Retina (tissue), 1 donor: ENCODE results near the gene AMELY.
"Not testable (repeated sequence)": the region's sequence is repeated elsewhere in the genome, so short reads cannot be mapped to it uniquely, and the experiment has no call there.

Source experiments
- DNase-seq: peaks from one replicate; pipeline ENCODE4 v3.0.0-alpha.2; 2016

Gene AMELY, protein sequence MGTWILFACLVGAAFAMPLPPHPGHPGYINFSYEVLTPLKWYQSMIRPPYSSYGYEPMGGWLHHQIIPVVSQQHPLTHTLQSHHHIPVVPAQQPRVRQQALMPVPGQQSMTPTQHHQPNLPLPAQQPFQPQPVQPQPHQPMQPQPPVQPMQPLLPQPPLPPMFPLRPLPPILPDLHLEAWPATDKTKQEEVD

DNA sequence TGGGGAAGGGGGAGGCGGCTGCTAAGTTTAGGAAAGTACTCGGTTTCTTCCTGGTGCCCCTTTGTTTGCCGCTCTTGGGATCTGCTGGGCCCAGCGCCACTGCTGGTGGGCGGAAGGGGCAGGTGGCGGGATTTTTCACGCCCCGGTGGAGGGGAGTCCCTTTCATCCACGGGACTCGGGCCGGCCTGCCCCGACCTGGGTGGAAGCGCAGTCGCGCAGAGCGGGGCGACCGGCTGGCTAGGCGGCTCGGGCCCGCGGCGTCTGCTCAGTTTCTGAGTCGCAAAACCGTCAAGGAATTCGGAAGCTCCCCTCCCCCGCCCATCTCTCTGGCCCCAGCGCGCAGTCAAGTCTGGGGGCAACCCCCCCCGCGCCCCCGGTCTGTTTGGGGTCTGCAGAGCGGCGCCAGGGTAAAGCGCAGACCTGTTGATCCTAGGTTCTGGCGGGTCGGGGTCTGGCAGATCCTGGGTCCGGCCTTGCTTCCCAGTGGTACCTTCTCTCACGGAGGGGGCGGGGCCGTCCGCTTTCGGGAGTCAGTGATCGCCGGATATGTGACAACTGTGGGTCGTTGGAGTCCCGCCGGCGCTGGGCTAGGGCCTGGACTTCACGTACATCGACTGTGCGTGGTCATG lies at the start of gene AMELY:
TSS of gene AMELY (minus strand) at position 500 of the 629 bp plus-strand sequence. CDS start 39,144 bp downstream, outside the sequence.
- no peak for DNase-seq

DNA sequence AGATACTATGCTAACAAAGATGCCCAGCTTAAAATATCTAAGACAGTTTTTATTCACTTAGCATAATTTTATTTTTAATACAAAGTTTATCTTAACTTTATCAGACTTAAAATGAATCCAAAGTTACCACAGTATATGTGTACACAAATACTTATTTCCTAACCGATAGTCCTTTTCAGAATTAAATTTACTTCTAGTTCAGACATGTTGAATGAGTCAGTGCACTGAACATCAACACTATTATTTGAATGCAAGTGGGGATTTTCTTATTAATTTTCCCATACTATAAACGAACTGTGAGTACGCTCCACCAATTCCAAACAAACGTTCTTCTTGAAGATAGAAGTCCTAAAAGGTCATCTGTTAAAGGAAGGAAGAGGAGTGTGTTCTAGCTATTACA lies 38.4 kb upstream of the AMELY start:
- DNase-seq: no peak

DNA sequence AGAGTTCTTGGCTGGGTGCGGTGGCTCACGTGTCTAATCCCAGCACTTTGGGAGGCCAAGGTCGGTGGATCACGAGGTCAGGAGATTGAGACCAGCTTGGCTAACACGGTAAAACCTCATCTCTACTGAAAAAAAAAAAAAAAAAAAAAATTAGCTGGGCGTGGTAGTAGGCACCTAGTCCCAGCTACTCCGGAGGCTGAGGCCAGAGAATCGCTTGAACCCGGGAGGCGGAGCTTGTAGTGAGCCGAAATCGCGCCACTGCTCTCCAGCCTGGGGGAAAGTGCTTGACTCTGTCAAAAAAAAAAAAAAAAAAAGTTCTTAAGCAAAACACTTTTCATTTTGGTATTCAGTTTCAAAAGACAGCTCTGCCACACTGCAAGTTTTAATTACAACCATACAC lies 36.8 kb upstream of the AMELY start:
- DNase-seq: no peak

DNA sequence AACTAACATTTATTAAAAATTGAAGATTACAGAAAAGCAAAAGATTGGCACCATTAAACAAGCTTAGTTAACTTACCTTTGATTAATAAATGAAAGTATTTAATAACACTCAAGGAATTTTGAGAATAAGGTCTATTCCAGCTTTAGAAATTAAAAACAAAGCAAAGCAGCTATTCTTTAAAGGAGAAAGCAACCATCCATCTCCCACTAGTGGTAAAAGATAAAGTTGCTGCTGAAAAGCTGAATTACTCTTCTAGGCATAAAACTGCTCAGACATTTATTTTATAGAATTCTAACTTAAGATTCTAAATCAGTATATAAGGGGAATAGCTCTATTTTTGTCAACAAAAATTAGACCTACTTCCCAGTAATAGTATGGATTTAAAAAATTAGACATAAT lies 36.1 kb upstream of the AMELY start:
- DNase-seq: no peak

DNA sequence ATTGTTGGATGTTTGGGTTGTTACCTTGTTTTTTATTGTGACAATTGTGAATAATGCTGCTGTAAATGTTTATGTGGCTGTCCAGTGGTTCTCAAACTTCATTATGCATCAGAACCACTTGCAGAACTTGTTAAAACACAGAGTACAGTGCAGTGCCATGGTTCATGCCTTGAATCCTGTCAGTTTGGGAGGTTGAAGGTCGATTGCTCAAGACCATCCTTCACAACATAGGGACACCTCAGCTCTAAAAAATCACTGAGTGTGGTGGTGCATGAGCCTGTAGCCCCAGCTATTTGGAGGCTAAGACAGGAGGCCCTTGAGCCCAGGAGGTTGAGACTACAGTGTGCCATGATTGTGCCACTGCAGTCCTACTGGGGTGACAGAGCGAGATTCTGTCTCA lies 23.9 kb upstream of the AMELY start:
- DNase-seq: no peak

DNA sequence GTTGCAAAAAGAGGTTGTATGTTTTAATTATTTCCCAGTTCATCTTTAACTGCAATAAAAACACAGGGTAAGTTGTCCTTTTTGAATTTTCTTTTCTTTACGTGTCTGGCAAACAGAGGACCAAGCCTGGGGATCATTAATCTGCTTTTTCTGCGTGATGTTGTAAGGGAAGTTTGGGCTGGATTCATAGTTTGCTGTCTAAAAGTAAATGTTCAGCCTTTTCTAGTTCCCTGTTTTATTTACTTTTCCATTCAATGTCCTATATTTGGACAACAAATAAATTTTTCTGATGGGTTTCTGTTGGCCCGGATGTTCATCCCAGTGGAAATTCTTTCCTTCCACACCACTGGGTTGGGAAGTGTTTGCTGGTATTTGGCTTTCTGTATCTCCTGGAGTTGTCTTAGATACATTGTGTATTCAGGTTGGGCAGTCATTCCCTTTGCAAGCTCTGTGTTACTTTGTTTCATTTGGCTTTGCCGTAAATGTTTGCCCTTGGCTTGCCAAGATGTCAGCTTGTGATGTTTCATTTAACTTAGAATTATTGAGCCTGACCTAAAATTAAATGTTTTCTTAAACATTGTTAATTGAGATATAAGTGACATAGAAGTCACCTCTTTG lies 20.3 kb upstream of the AMELY start:
- no peak for DNase-seq

DNA sequence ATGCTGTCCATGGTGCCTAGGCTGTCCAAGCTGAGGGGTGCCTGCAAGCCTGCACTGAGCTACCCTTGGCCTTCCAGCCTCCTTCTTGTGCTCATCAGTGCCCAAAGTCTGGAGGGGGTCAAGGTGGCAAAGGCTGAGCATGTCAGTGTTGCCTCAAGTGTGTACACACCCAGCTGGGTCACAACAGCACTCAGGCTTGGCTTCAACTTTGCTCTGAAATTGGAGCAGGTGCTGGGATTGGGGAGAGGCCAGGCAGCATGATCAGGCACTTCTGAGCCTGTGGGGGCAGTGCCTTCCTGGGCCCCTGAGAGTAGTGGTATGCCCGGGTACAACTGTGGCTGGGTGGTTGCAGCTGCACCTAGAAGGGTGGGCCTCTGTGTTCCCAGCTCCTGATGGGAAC lies 17.7 kb upstream of the AMELY start:
- DNase-seq: no peak

DNA sequence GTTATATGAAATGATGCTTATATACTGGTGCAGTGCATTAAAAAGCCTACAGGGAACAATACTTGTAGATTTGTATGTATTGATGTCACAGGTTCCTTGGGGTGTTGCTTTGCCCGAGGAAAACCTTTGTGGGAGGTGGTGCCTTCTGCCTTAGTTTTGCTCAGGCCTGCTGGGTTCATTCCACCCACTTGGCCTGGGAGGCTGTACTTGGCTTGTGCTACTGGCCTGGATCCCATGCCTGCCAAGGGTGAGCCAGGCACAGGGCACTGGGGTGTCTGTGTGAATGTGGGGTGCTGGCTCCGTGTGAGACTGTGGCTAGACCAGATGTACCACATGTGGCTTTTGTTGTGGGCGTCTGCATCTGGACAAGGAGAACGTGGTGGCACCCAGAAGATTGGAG lies 16.7 kb upstream of the AMELY start:
- no peak for DNase-seq

DNA sequence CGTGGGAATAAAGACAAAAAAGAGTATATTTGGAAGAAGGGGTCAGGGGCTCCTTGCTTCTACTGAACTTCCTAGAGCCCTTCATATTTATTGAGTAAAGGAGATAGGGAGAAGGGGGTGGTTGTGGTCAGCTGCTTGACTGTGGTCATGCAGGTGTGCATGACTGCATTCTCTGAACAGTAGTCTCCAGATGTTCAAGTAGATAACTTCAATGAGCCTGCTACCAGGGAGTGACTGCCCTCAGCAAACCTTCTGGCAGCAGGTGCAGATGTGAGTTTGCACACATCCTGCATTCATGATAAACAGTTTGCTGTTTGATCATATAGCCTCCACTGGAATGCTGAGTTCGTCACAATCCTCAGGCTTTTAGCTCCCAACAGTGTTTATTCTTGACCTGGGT lies 9.5 kb upstream of the AMELY start:
- DNase-seq: no peak

DNA sequence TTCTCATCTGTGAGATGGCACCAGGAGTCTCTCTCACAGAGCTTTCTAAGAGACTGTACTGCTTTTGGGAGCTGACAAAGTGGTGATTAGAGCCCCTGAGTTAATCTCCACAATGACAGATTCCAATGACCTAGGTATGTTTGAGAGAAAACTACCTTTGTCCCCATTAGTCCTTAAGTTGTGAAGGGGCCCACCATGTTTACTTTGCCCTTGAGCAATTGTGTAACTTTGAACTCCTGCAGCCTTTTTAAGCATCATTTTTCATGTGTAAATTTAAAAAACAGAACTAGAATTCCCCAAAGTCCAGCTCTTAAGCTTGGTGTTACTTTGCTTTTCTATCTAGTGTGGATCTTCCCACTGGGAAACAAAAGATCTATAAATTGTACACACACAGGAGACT lies 1.8 kb upstream of the AMELY start:
- no peak for DNase-seq

DNA sequence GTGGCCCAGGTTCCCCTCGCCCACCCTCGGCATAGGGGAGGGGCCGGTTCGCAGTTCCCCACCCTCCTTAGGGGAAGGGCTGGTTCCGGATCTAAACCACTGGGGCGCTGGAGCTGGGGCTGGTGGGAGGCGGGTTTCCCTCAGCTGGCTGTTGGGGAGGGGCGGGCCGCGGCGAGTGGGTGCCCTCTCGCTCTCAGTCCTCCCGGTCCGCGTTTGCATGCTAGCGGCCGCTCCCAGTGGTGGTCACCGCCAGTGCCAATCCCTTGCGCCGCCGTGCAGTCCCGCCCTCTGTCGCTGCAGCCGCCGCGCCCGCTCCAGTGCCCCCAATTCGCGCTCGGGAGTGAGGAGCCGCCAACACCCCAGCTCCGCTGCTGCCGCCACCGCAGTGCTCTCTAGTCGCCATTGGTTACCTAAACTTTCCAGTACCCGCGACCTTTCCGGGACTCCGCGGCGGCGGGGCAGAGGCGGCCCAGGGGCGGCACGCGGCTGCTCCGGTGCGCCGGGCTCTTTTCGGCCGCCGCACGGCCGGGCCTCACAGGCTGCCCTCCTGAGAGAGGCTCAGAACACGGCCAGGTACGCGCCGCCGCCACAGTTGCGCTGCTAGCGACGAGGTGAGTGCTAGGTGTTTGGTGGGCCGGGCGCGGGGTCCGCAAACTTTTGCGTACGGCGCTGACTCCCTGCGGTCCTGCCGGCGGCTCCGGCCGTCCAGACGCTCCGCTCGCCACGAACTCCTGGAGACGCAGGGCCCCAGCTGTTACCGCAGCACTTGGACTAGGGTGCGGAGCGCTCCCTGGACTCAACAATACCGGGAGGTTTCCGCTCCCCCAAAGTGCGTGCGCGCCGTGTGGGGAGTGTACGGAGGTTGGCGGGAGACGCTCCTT lies 940 bp downstream of the AMELY start, which contains the start of gene TBL1Y:
TSS of gene TBL1Y (plus strand) at position 326 of the 881 bp plus-strand sequence. CDS start 114,388 bp downstream, outside the sequence.
- no peak for DNase-seq

DNA sequence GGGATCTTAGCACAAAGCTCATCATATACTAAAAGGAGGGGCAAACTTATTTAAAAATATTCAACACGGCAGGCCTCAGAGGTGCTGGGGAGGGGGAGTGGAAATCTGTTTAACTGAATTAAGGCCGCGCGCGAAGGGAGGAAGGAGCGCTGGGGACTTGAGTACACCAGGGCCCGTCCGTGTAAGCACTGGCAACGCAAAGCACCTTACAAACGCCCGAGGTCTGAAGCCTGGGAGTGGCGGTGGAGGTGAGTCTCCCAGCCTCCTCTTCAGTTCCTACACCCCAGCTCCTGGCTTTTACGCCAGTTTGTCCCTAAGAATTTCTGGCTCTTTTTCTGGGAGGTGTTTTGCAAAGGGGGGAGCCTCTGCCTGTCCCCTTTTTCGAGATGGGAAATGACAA lies 1.7 kb downstream of the AMELY start:
- no peak for DNase-seq

DNA sequence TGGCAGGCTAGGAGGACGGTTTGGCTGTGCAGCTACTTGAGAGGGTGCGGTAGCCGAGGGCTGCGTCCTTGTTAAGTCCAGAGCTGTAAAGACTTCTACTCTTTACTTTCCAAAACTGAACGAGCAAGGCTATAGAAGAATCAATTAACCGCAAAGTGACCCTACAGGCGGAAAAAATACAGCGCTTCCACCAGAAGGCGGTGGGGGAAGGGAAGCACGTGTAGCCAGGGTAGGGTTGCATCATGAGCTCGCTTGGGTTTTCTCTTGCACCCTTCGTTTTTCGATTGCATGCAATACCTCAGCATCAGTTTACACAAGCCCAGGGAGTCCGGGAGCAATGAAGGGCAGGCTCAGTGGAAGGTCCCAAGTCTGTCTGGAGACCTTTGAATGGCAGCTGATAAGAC lies 2.4 kb downstream of the AMELY start:
- DNase-seq: no peak

DNA sequence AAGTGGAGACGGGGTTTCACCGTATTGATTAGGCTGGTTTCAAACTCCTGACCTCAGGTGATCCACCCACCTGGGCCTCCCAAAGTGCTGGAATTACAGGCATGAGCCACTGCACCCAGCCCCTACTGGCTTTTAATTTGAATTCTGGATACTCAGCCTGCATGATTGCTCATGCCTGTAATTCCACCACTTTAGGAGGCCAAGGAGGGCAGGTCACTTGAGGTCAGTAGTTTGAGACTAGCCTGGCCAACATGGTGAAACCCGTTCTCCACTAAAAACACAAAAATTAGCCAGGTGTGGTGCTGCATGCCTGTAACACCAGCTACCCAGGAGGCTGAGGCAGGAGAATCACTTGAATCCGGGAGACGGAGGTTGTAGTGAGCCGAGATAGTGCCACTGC lies 3.5 kb downstream of the AMELY start:
- not testable (repeated sequence) for DNase-seq

DNA sequence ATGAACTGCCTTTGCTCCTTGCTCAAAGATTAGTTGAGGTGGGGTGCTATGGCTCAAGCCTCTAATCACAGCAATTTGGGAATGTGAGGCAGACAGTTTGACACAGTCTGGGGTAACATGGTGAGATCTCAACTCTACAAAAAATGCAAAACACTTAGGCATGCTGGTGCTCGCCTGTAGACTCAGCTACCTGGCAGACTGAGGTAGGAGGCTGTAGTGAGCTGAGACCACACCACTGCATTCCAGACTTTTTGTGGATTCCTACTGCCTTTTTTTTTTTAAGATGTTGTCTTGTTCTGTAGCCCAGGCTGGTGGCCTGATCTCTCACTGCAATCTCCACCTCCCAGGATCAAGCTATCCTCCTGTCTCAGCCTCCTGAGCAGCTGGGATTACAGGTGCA lies 4.0 kb downstream of the AMELY start:
- DNase-seq: no peak

DNA sequence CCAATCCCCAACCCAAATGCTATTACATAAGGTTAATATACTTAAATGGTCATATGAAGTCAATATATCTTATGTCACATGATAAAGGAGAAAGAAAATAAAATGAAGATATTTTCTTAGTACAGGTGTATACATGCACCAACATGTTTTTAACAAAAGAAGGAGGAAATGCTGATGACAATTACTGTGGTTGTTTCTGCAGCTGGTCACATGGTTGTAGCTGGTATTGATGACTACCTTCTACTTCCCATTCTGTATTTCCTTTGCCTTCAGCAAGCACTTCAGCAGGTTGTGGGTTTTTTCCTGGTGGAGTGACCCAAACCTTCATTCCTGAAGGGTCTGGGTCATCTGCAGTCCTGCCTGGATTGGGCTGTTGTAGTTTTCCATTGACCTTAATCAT lies 9.4 kb downstream of the AMELY start:
- not testable (repeated sequence) for DNase-seq

DNA sequence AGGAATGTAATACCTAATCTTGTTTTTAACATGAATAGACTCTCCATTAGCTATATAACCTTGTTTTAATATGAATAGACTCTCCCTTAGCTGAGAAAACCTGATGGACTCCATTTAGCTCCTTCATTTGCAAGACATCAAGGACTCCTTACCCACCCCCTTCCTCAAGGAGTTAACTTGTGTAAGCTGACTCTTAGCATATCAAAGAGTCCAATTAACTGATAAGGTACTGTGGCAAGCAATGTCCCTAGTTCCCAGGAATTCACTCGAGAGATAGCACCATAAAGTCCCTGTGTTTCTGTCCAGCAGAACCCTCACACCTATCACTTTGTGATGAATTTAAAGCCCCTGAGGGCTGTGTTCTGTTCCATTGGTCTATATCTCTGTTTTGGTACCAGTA lies 16.3 kb downstream of the AMELY start:
- no peak for DNase-seq

DNA sequence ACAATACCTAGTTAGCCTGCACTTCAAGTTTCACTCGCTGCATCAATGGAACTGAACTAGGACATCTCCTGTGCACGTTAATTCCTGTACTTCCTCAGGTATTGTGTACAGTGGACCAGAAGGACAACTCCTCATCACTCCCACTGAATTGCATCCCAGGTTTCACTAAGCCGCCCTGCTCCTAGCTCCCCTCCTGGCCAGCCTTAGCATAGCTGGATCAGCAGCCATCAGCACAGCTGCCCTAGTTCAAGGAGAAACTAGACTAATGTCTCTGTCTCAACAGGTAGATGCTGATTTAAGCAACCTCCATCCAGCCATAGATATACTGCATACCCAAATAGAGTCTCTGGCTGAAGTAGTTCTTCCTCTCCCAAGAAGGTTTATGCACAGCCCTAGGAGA lies 17.1 kb downstream of the AMELY start:
- no peak for DNase-seq

DNA sequence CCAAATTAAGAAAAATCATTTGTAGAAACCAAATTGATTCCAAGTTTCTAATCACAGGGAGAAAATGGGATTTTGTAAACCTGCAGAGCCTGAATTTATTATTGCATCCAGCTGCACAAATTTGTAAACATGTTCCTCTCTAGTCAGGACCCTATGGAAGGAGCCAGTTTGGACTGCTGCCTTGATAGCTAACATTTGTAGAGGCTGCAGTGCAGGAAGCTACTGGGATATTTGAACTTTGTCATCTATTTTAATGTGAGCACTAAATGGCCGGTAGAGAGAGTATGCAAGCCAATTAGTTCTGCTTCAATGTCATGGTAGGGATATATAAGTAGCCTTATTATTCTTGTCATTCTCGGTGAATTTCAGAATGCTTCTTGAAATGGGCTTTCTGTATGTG lies 62.2 kb downstream of the AMELY start:
- no peak for DNase-seq

DNA sequence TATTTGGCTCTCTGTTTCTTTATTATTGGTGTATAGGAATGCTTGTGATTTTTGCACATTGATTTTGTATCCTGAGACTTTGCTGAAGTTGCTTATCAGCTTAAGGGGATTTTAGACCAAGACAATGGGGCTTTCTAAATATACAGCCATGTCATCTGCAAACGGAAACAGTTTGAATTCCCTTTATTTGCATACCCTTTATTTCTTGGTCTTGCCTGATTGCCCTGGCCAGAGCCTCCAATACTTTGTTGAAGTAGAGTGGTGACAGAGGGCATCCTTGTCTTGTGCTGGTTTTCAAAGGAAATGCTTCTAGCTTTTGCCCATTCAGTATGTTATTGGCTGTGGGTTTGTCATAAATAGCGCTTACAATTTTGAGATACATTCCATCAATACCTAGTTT lies 68.9 kb downstream of the AMELY start:
- DNase-seq: not testable (repeated sequence)
